HG02763 (cell line): Measurements from ENCODE around the gene RTL10.

Experiments used
- ATAC-seq: cut with Tn5 transposase; IDR thresholded peaks from one replicate; pipeline ENCODE4 v1.9.1; 2021; ENCODE audit warnings: mild to moderate bottlenecking, moderate library complexity; ENCODE audit not compliant: unreplicated experiment

RTL10 gene

GRCh38 chr22:19812910-19813309 is 41.8 kb downstream of the RTL10 start:
- ATAC-seq, result no peak

GRCh38 chr22:19811811-19812771 is 42.6 kb downstream of the RTL10 start:
- ATAC-seq, result no peak

DNA sequence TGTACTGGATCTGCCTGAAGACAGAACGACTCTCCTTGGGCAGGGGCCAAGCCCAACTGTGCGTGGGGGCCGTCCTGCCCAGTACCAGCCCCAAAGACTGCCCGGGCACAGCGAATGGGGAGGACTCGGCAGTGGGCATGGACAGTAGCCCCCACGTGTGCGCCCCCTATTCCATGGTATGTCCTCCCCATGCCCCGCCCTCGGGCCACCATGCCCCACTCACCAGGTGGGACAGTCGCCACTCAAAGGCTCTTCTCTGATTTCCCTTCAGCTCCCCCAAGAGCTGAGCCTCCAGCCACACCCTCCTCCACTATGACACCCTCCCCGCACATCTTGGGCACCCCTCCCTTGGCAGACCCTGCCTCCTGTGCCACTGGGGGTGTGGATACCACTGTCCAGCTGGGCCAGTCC is 43.5 kb downstream of the RTL10 start:
- ATAC-seq, result no peak

DNA sequence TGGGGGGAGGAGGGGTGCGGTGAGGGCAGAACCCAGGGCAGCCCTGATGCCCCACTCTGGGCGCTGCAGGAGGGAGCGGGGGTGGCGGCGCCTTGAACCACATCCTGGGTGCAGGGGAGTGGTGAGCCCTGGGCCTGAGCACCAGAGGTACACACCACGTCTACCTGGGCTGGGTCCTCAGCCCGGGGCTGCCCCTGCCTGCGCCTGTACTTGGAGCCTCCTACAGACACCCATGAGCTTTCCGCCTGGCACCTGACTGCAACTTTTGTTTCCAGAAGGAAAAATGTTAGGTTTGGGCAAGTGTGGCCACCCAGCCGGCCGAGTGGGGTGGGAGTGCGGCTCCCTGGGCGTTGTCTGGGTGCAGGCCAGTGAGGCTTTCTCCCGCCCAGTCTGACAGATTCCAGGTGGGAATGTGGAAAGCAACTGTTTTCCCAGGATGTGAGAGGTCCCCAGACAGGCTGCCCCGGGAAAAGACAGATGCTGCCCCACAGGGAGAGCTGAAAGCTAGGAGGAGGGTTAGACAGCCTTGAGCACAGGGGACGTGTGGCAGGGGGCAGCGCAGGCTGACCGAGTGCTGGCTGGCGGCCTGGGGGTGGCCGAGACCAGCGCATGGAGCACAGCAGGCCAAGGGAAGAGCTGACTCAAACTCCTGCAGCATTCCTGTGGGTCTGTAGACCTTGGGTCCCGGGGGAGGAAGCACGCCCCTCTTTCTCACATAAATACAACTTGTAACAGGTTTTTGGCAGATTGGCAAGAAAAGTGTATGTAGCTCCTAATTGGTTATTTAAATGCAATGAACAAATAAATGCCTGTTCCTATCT is 44.1 kb downstream of the RTL10 start:
- ATAC-seq, result no peak

GRCh38 chr22:19809741-19810140 is 44.9 kb downstream of the RTL10 start:
- ATAC-seq, result no peak

GRCh38 chr22:19808873-19809478 is 45.7 kb downstream of the RTL10 start:
- ATAC-seq, result no peak

GRCh38 chr22:19807914-19808872 is 46.5 kb downstream of the RTL10 start:
- ATAC-seq, result no peak

- no peak for ATAC-seq
These were observed 47.3 kb downstream of the RTL10 start for GRCh38 chr22:19807161-19807913.

DNA sequence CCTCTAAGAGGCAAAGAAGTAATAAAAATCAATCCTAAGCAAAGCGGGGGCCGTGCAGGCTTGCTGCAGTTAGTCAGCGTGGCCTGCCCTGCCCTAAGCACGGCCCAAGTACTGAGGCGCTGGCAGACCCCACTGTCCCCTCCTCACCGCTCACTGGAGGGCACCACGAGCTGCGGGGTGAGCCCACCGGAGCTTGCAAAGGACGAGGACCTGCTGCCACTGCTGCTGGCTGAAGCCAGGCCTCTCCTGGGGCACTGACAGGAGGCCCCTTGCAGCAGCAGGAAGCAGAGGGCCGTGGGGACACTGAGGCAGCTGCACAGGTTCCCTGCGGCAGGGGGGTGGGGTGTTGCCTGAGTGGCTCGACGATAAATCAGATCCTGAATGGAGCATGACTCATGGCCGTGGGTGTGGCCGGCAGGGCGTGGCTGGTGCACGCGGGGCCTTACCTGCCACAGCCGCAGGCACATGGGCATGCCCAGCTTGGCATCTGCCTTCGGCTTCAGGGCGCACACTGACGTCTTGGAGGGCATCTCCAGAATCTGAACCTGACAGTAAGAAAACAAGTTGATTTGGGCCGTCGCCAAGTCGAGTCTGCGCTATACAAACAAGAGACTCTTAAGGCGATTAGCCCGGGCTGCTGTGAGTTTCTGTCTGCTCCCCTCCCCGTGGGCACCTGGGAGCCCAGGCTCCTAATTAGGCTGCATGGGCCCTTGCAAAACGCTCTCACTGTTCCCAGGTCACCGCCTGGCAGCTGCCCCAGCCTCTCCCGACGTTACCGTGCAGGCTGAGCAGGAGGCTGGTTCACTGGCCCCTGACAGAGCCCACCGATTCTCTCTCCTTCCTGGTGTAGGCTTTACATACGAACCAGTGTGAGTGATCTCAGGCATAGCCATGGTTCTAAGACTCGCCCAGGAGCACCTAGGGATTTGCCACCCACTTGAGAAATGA is 48.2 kb downstream of the RTL10 start:
- ATAC-seq, result no peak

- ATAC-seq, result no peak
These were observed 48.9 kb downstream of the RTL10 start for GRCh38 chr22:19805821-19806212.
